ENCODE results near the gene TEK. TPM values are rescaled to one million over a fixed set of nuclear protein-coding genes. Genes with fewer than 3 reads are reported as not detected.

The TEK gene
- total and polyA plus RNA-seq, 10 of the 15 experiments (the other 5 are each of a cell fraction or from before 2014, with no cell fraction given) = not detected

GRCh38 chr9:27059412-27059811 is 49.6 kb upstream of the TEK start:
- ChIA-PET CTCF (no interaction called here), SMC1A (ENCODE audit: uncharacterized antibody, unreplicated experiment) (interaction anchor here (1.0 to 1.4 kb wide), 2 partner anchors 13 to 121 kb away, joined by 3 to 6 read pairs; no protein-coding TSS in a partner anchor), POLR2A (no interaction called here), RAD21 (ENCODE audit: unreplicated experiment) (no interaction called here)
- BruUV-seq (replicated peaks) = no TSS peak
- peaks cover 0 to 2% of the 10 kb centered on the region in 2 experiments; a peak in 1 of 4 replicates for H3K36me3 ChIP-seq (ENCODE audit: control insufficient read depth in 2 of 2, insufficient read depth in 2 of 2, low read length in 1 of 2)
- intact Hi-C loops (cut with micrococcal nuclease; ENCODE audit: unreplicated experiment) (no loop called here), in situ Hi-C loops (cut with MboI) (no loop called here)
- no peaks in the 10 kb centered on the region for H3K79me2 ChIP-seq (ENCODE audit: control insufficient read depth, insufficient read depth, low read length)
- H3K4me1 ChIP-seq (ENCODE audit: control insufficient read depth, insufficient read depth, low read length) = no peaks in the 10 kb centered on the region
- H3K9ac ChIP-seq (ENCODE audit: control insufficient read depth, insufficient read depth, low read length) = no peak overlapping the region
- H3K4me3 ChIP-seq = no peak overlapping the region
- no peaks in the 10 kb centered on the region for H4K20me1 ChIP-seq (ENCODE audit: control insufficient read depth, insufficient read depth)
- 96% methylated on average over 1 of the region's 1 CpG for WGBS (ENCODE audit: insufficient coverage, insufficient replicate concordance, low lambda C conversion rate, missing lambda C conversion rate)
- H3K9me3 ChIP-seq (replicated peaks; ENCODE audit: control insufficient read depth, insufficient read depth, low read length) = no peaks in the 10 kb centered on the region
- no peak overlapping the region for H2AFZ ChIP-seq (ENCODE audit: control insufficient read depth, low read depth, low read length)
- H3K27me3 ChIP-seq (replicated peaks in 1 of 2; ENCODE audit: control insufficient read depth in 2 of 2, insufficient read depth in 2 of 2, low read length in 1 of 2) = no peaks in the 10 kb centered on the region
- no peak for TF ChIP-seq SIN3A (IDR thresholded peaks at IDR 0.05; ENCODE audit: low read depth, low read length)
- no peak for TF ChIP-seq BCL3 (IDR thresholded peaks at IDR 0.05; ENCODE audit: borderline replicate concordance, insufficient read depth, low read depth, low read length, poor library complexity, severe bottlenecking)
- TF ChIP-seq RAD51 (IDR thresholded peaks at IDR 0.05) = no peak
- no peak for TF ChIP-seq HDAC2 (IDR thresholded peaks at IDR 0.05)
- no peak for TF ChIP-seq FOXM1 (IDR thresholded peaks at IDR 0.05; ENCODE audit: low read depth, low read length)
- no peak for TF ChIP-seq ZZZ3 (IDR thresholded peaks at IDR 0.05; ENCODE audit: control insufficient read depth, insufficient read length, low read depth)
- TF ChIP-seq GATAD2B (conservative IDR thresholded peaks at IDR 0.05; ENCODE audit: low read depth) = no peak
- no peak for TF ChIP-seq STAT1 (conservative IDR thresholded peaks at IDR 0.05)
- no peak for TF ChIP-seq KLF5 (IDR thresholded peaks at IDR 0.05; ENCODE audit: partially characterized antibody)
- TF ChIP-seq CHD1 (IDR thresholded peaks at IDR 0.05; ENCODE audit: low read depth, low read length) = no peak
- TF ChIP-seq RCOR1 (conservative IDR thresholded peaks at IDR 0.05; ENCODE audit: low read depth, low read length) = no peak
- TF ChIP-seq SREBF1 (IDR thresholded peaks at IDR 0.05; ENCODE audit: low read length) = no peak
- TF ChIP-seq NBN (IDR thresholded peaks at IDR 0.05) = no peak
- no peak for TF ChIP-seq MYC (IDR thresholded peaks at IDR 0.05; ENCODE audit: insufficient read depth, insufficient read length, insufficient replicate concordance, low read length, severe bottlenecking)
- no peak for TF ChIP-seq STAT3 (IDR thresholded peaks at IDR 0.05; ENCODE audit: low read depth, low read length)
- no peak for TF ChIP-seq ZNF622 (IDR thresholded peaks at IDR 0.05)
- TF ChIP-seq USF2 (IDR thresholded peaks at IDR 0.05; ENCODE audit: borderline replicate concordance, low read depth, low read length) = no peak
- no peak for TF ChIP-seq IKZF2 (IDR thresholded peaks at IDR 0.05)
- TF ChIP-seq MXI1 (IDR thresholded peaks at IDR 0.05; ENCODE audit: low read depth, low read length) = no peak
- TF ChIP-seq NFXL1 (IDR thresholded peaks at IDR 0.05; ENCODE audit: borderline replicate concordance) = no peak
- no peak for DNase-seq (ENCODE audit: low read depth, low spot score)
- no peak overlapping the region for H3K27ac ChIP-seq (ENCODE audit: control insufficient read depth, insufficient read depth)
- no peak overlapping the region for H3K4me2 ChIP-seq (ENCODE audit: control insufficient read depth, insufficient read depth)
- ATAC-seq = no peak
- no peak for FAIRE-seq

Data from GM12878 (cell line).